K562 (cell line): ENCODE data around the gene GRIA3. TPM values are rescaled to one million over a fixed set of nuclear protein-coding genes. Genes with fewer than 3 reads are reported as not detected.

Source experiments
- ATAC-seq: fragments of 200-7000 bp; cut with Tn5 transposase; 3 replicates; pipeline ENCODE4 v1.9.1; 2020; ENCODE audit warnings: moderate library complexity
- BruUV-seq: library from RNA; stranded (reverse); fragments of 400-500 nt; replicated peaks from 2 replicates; lab custom pipeline; 2021; lab: Mats Ljungman, UMichigan
- CTCF ChIA-PET: fragments of 300-600 bp; formaldehyde crosslinking; extraction: SDS; loops from one replicate; lab custom pipeline; 2021; ENCODE audit warnings: low intra/inter-chr PET ratio; lab: Yijun Ruan, JAX
- POLR2A ChIA-PET: fragments of 300-600, 350-650 bp; sonication (Branson Sonifier 250); formaldehyde crosslinking; extraction: SDS; loops from one replicate; lab custom pipeline; 2021; ENCODE audit warnings: antibody characterized with exemption, inconsistent platforms; lab: Yijun Ruan, JAX
- DNase-seq, 4 experiments: peaks; one replicate each; pipeline versions ENCODE4 v3.0.0 to v3.0.0-alpha.2; 2011 to 2018; ENCODE audit warnings: low spot score in 3 of 4, mixed read lengths in 3 of 4; ENCODE audit errors: extremely low read depth in 1 of 4
- FAIRE-seq: peaks from 2 replicates; lab custom pipeline; 2011; peaks lifted over from hg19 to GRCh38; lab: Jason Lieb, UNC
- H2AFZ ChIP-seq: 2 replicates; pipeline ENCODE4 v1.6.0; 2011; ENCODE audit warnings: low read depth, low read length, control low read depth, inconsistent platforms
- H3K27ac ChIP-seq: fragments of 200-600 bp; 3 replicates; pipeline ENCODE4 v1.8.0; 2011; ENCODE audit warnings: low read depth, mild to moderate bottlenecking, control low read depth, inconsistent platforms, low read length, moderate library complexity, mixed read lengths; ENCODE audit errors: extremely low read depth
- H3K27me3 ChIP-seq, 2 experiments: fragments of 300-600 bp in 1 of 2; 2 replicates in 1 of 2; 3 replicates in 1 of 2; pipeline versions ENCODE4 v1.6.0 to v1.8.0; 2011; ENCODE audit warnings: inconsistent platforms in 2 of 2, low read length in 2 of 2, mild to moderate bottlenecking in 1 of 2, mixed read lengths in 1 of 2, moderate library complexity in 1 of 2; ENCODE audit not compliant: control insufficient read depth in 2 of 2, insufficient read depth in 2 of 2
- H3K36me3 ChIP-seq: fragments of 300-600 bp; 3 replicates; pipeline ENCODE4 v1.8.0; 2011; ENCODE audit warnings: mild to moderate bottlenecking, low read length, inconsistent platforms; ENCODE audit not compliant: control insufficient read depth, insufficient read depth
- H3K4me1 ChIP-seq, 2 experiments: fragments of 200-600 bp in 1 of 2; replicated peaks in 1 of 2; 2 replicates in 1 of 2; 3 replicates in 1 of 2; pipeline versions ENCODE4 v1.5.1 to v1.8.0; 2011; ENCODE audit warnings: inconsistent platforms in 2 of 2, low read length in 2 of 2, mild to moderate bottlenecking in 1 of 2, mixed read lengths in 1 of 2, moderate library complexity in 1 of 2; ENCODE audit not compliant: control insufficient read depth in 2 of 2, insufficient read depth in 2 of 2
- H3K4me2 ChIP-seq: 2 replicates; pipeline ENCODE4 v1.6.1; 2011; ENCODE audit warnings: low read length, control low read depth, inconsistent platforms, mixed read lengths; ENCODE audit not compliant: insufficient read depth
- H3K4me3 ChIP-seq: fragments of 200-600 bp; sonication (generic), shearing (Covaris generic); 2 replicates; pipeline ENCODE4 v1.5.1; 2016; ENCODE audit warnings: control low read depth, inconsistent platforms
- H3K79me2 ChIP-seq: fragments of 200-600 bp; 3 replicates; pipeline ENCODE4 v1.8.0; 2011; ENCODE audit warnings: low read length, inconsistent platforms; ENCODE audit not compliant: control insufficient read depth, insufficient read depth
- H3K9ac ChIP-seq, 2 experiments: 2 replicates each; pipeline versions ENCODE4 v1.6.0 to v1.6.1; 2011; ENCODE audit warnings: low read depth in 2 of 2, low read length in 2 of 2, control low read depth in 1 of 2, inconsistent platforms in 1 of 2, mild to moderate bottlenecking in 1 of 2, mixed read lengths in 1 of 2; ENCODE audit not compliant: insufficient read depth in 1 of 2
- H3K9me1 ChIP-seq: one replicate; pipeline ENCODE4 v1.6.0; 2011; ENCODE audit warnings: inconsistent platforms, mild to moderate bottlenecking, low read length, moderate library complexity; ENCODE audit not compliant: control insufficient read depth, insufficient read depth
- H3K9me3 ChIP-seq: replicated peaks from 2 replicates; pipeline ENCODE4 v1.5.1; 2011; ENCODE audit warnings: low read depth, low read length, inconsistent platforms; ENCODE audit not compliant: control insufficient read depth, insufficient read depth
- H4K20me1 ChIP-seq: replicated peaks from 2 replicates; pipeline ENCODE4 v1.6.1; 2011; ENCODE audit warnings: low read length, inconsistent platforms, mixed read lengths; ENCODE audit not compliant: control insufficient read depth, insufficient read depth
- GABPB2 ChIP-seq: fragments of 250-450 bp; sonication (Bioruptor Pico); conservative IDR thresholded peaks from 2 replicates; pipeline ENCODE4 v1.5.1; 2021; ENCODE audit warnings: mild to moderate bottlenecking
- HNRNPH1 ChIP-seq: fragments of 200-400 bp; formaldehyde crosslinking; optimal IDR thresholded peaks from 2 replicates; pipeline ENCODE3; 2017; ENCODE audit warnings: low read depth, mild to moderate bottlenecking, low read length, moderate library complexity
- MECOM ChIP-seq: fragments of 250-450 bp; sonication (Bioruptor Pico); IDR thresholded peaks from 2 replicates; pipeline ENCODE4 v1.8.0; 2022; ENCODE audit warnings: inconsistent platforms
- POLR3G ChIP-seq: IDR thresholded peaks from 2 replicates; pipeline ENCODE4 v1.6.1; 2011; ENCODE audit not compliant: insufficient read length, insufficient replicate concordance; ENCODE audit errors: extremely low read depth
- RBM14 ChIP-seq: fragments of 200-400 bp; formaldehyde crosslinking; IDR thresholded peaks from 2 replicates; pipeline ENCODE4 v1.6.1; 2018; ENCODE audit warnings: low read depth, mild to moderate bottlenecking, low read length, moderate library complexity, borderline replicate concordance; ENCODE audit not compliant: insufficient read depth
- TFAM ChIP-seq: fragments of 250-450 bp; sonication (Bioruptor Pico); conservative IDR thresholded peaks from 2 replicates; pipeline ENCODE4 v1.5.0; 2021; ENCODE audit warnings: mild to moderate bottlenecking, moderate library complexity
- ZBTB43 ChIP-seq: sonication (generic); formaldehyde crosslinking; IDR thresholded peaks from 2 replicates; pipeline ENCODE4 v1.8.0; 2023; ENCODE audit warnings: mild to moderate bottlenecking, missing genetic modification reagents
- ZNF445 ChIP-seq: fragments of 250-450 bp; sonication (Bioruptor Pico); IDR thresholded peaks from 2 replicates; pipeline ENCODE4 v1.4.0; 2020; ENCODE audit warnings: low read depth, mild to moderate bottlenecking, moderate library complexity
- ZNF644 ChIP-seq: fragments of 200-800 bp; sonication (Bioruptor generic); IDR thresholded peaks from 2 replicates; pipeline ENCODE4 v1.6.1; 2016; ENCODE audit warnings: low read depth, missing genetic modification characterization, missing compliant biosample characterization
- ZNF75A ChIP-seq: fragments of 450-650 bp; formaldehyde crosslinking; IDR thresholded peaks from 2 replicates; pipeline ENCODE4 v1.4.0; 2020; ENCODE audit warnings: mild to moderate bottlenecking
- ZNF778 ChIP-seq: fragments of 450-650 bp; formaldehyde crosslinking; IDR thresholded peaks from 2 replicates; pipeline ENCODE4 v1.4.0; 2020; ENCODE audit warnings: mild to moderate bottlenecking, moderate library complexity
- WGBS: fragments of 100-300 bp; shearing (Covaris generic); methylation state at CpG from one replicate; pipeline ENCODE4 v1.1.6; 2016; ENCODE audit warnings: low coverage, mixed read lengths; ENCODE audit not compliant: insufficient coverage; ENCODE audit errors: missing lambda C conversion rate; 5-methylcytosine and 5-hydroxymethylcytosine counted together
- in situ Hi-C: fragments of 300-500 bp; cut with MboI; formaldehyde crosslinking; loops from 4 replicates; pipeline ENCODE4 v1.15.0; 2018; ENCODE audit warnings: inconsistent platforms, mixed read lengths
- intact Hi-C: fragments of 100-400 bp; cut with micrococcal nuclease; formaldehyde crosslinking; loops from 2 replicates; pipeline ENCODE4 v1.14.2; 2022
- polyA plus RNA-seq, 8 experiments: library from polyadenylated mRNA; depleted of rRNA in 4 of 8; stranded (reverse) in 5 of 8; unstranded in 3 of 8; fragments of >200 nt; fragmentation: Nextera tagmentation in 2 of 8; fragmentation: Illumina TruSeq in 1 of 8; extraction: Ambion mirVana in 2 of 8; extraction: Trizol in 1 of 8; gene quantifications; 2 replicates each; pipeline versions ENCODE4 v1.2.1 to v1.2.3, GENCODE V29; 2011 to 2014; ENCODE audit warnings: inconsistent platforms in 1 of 8, missing spikeins in 1 of 8
- total RNA-seq, 7 experiments: library from RNA; depleted of rRNA in 6 of 7; stranded (reverse); fragments of >200 nt in 6 of 7; fragmentation: Illumina TruSeq in 2 of 7; extraction: Trizol in 2 of 7; gene quantifications; 2 replicates each; pipeline versions ENCODE4 v1.2.1 to v1.2.3, GENCODE V29; 2011 to 2021; ENCODE audit warnings: low replicate concordance in 1 of 7
- TF ChIP-seq, protein P1 (sequence below): sonication (generic); formaldehyde crosslinking; IDR thresholded peaks from 2 replicates; pipeline ENCODE4 v1.8.0; 2022; ENCODE audit warnings: mild to moderate bottlenecking, missing genetic modification reagents
- TF ChIP-seq, protein P2 (sequence below): fragments of 250-450 bp; sonication (Bioruptor Pico); IDR thresholded peaks from 2 replicates; pipeline ENCODE4 v1.8.0; 2021; ENCODE audit warnings: borderline replicate concordance, mild to moderate bottlenecking, moderate library complexity; ENCODE audit not compliant: poor library complexity, severe bottlenecking

The GRIA3 gene
- total and polyA plus RNA-seq, 9 of the 15 experiments (the other 6 are each of a cell fraction or from before 2014, with no cell fraction given): 0.10 TPM; not detected in 8

DNA sequence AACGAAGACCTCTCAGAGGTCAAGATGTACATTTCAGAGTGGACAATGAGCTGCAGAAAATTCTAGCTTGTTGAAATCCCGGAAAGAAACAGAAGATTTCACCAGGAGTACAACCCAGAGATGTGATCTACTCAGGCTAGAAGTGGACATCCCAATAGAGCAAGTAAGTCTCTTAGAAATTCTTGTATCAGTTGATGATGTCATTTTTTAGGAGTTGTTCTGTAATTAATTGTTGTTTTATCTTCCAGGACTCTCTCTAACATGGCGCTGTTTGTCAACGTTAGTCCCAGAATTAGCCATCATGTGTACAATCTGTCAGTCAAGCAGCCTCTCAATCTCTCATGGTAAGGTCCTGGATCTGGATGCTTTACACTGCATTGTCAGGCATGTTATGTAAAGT is 174.4 kb downstream of the GRIA3 start:
- H3K27me3 ChIP-seq: no peaks in the 10 kb centered on the region
- ATAC-seq: no peak
- no peaks in the 10 kb centered on the region for H3K4me1 ChIP-seq
- no peak overlapping the region for H2AFZ ChIP-seq
- no peaks in the 10 kb centered on the region for H3K36me3 ChIP-seq
- no peaks in the 10 kb centered on the region for H4K20me1 ChIP-seq
- FAIRE-seq: no peak
- H3K9ac ChIP-seq: no peak overlapping the region
- H3K4me3 ChIP-seq: no peak overlapping the region
- H3K9me1 ChIP-seq: no peaks in the 10 kb centered on the region
- H3K27ac ChIP-seq: no peak overlapping the region
- H3K4me2 ChIP-seq: no peak overlapping the region
- intact Hi-C loops (no loop called here), in situ Hi-C loops (no loop called here)
- WGBS: 0% methylated on average over 4 of the region's 4 CpGs
- ChIA-PET CTCF (no interaction called here), POLR2A (no interaction called here)
- no peaks in the 10 kb centered on the region for H3K9me3 ChIP-seq
- DNase-seq: no peak
- no peaks in the 10 kb centered on the region for H3K79me2 ChIP-seq
- no TSS peak for BruUV-seq
- TF ChIP-seq ZBTB43 (CRISPR knock-in tag) (no peak), TFAM (CRISPR knock-in tag) (no peak), MECOM (CRISPR knock-in tag) (no peak)

GRCh38 chrX:123361371-123361770 is 177.3 kb downstream of the GRIA3 start:
- Histone ChIP-seq H4K20me1 (no peaks in the 10 kb centered on the region), H3K4me3 (no peak overlapping the region), H3K36me3 (no peaks in the 10 kb centered on the region), H3K9me3 (no peaks in the 10 kb centered on the region), H3K9me1 (no peaks in the 10 kb centered on the region), H3K4me1 (no peaks in the 10 kb centered on the region), H3K4me2 (no peak overlapping the region), H3K27me3 (no peaks in the 10 kb centered on the region), H3K9ac (no peak overlapping the region), H3K27ac (no peak overlapping the region), H2AFZ (no peak overlapping the region), H3K79me2 (no peaks in the 10 kb centered on the region)
- POLR2A ChIA-PET: no interaction called here
- no peak for ATAC-seq
- 8% methylated on average over 1 of the region's 1 CpG for WGBS
- no peak for FAIRE-seq
- intact Hi-C loops (no loop called here), in situ Hi-C loops (no loop called here)
- DNase-seq: no peak
- no TSS peak for BruUV-seq
- CTCF ChIA-PET: no interaction called here
- TF ChIP-seq, protein P1, sequence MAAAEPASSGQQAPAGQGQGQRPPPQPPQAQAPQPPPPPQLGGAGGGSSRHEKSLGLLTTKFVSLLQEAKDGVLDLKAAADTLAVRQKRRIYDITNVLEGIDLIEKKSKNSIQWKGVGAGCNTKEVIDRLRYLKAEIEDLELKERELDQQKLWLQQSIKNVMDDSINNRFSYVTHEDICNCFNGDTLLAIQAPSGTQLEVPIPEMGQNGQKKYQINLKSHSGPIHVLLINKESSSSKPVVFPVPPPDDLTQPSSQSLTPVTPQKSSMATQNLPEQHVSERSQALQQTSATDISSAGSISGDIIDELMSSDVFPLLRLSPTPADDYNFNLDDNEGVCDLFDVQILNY (CRISPR knock-in tag): no peak
- no peak for TF ChIP-seq HNRNPH1
- TF ChIP-seq, protein P2, sequence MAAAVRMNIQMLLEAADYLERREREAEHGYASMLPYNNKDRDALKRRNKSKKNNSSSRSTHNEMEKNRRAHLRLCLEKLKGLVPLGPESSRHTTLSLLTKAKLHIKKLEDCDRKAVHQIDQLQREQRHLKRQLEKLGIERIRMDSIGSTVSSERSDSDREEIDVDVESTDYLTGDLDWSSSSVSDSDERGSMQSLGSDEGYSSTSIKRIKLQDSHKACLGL (CRISPR knock-in tag): no peak
- TF ChIP-seq POLR3G: no peak
- no peak for TF ChIP-seq ZNF75A
- no peak for TF ChIP-seq ZNF644 (tag)
- TF ChIP-seq ZNF778 (CRISPR knock-in tag): no peak
- TF ChIP-seq GABPB2 (CRISPR knock-in tag): no peak
- no peak for TF ChIP-seq RBM14
- no peak for TF ChIP-seq ZNF445 (CRISPR knock-in tag)
